GM21529 (cell line): ENCODE results near the gene PAQR8.
A peak's percentile ranks its signal among the peaks of the same experiment; 100 is the strongest.
"Not testable (repeated sequence)": the region's sequence is repeated elsewhere in the genome, so short reads cannot be mapped to it uniquely, and the experiment has no call there.

Experiments
- ATAC-seq: cut with Tn5 transposase; IDR thresholded peaks from one replicate; pipeline ENCODE4 v1.9.1; 2021; ENCODE audit not compliant: unreplicated experiment

Gene PAQR8

DNA sequence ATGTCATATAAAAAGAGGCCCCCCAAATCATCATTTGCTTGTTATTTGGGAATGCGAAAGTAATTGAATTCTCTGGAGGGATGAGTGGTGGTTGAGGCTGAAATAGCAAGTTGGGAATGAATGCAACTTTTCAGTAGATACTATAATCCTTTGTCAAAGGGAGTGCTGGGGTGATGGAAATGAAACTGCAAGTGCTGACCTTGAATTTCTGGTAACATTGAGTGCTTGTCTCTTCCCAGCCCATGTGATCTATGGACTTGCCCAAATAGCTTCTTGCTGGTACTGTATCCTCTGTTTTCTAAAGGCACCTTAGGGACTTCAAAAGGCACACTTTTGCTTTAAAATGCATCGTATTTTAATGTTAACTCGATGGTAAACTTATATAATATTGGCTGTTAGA, 14.8 kb downstream of the PAQR8 start:
- ATAC-seq, result no peak

DNA sequence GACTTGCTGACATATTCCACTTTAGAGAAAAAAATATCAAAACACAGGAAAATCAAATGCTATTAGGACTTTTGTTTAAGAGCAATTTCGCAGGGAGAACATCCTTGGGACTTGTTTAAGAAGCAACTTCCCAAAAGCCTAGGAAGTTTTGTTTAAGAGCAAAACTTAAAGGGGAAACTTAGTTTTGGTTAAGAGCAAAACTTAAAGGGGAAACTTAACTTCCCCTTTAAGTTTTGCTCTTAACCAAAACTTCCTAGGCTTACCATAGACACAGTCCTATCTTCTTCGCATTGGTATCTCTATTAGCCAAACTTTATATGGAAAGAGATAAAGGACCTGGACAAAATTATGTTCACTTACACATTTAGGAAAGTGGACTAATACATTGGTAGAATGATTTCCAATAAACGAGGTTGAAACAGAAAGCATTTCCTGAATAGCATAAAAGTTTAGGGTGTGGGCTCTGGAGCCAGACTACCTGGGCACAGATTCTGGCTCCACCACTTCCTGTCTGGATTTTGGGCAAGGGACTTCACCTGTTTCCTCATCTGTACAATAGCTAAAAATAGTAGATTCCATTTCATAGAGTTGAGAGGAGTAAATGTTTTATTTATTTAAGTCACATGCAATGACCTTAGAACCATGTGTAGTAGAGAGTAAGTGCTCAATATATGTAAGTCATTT, 15.7 kb downstream of the PAQR8 start:
- peak; percentile 50 for ATAC-seq

DNA sequence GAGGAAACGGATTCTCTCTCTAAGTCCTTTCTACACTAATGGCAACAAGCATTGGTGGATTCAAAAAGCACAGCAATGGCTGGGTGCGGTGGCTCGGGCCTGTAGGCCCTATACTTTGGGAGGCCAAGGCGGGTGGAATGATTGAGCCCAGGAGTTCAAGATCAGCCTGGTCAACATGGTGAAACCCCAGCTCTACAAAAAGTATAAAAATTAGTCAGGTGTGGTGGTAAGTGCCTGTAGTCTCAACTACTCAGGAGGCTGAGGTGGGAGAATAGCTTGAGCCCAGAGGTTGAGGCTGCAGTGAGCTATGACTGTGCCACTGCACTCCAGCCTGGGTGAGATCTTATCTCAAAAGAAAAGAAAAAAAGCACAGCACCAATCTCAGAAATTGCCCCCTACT, 19.3 kb downstream of the PAQR8 start:
- ATAC-seq, result no peak

DNA sequence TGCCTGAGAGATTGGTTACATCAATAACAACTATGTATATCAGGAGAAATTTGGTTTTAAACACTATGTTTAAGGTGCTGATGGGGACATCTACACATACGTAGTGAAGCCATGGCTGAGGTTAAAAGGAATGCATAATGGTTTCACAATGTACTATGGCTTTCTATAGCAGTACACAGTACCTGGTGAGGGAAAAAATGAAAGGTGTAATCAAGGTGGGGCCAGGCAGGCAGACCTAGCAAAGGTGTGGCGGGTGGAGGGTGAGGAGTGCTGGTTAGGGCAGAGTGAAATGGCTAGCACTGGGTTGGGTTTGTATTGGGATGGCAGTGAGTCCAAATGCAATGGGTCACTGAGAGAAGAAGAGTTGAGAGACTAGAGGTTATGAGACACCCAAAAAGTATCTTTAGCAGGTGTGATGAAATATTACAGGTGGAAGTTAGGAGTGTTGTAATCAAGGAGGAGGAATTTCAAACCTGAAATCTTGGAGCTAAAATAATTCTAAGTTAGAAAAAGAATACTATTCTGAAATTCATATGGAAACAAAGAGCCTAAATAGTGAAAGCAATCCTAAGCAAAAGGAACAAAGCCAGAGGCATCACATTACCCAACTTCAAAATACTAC, 22.3 kb downstream of the PAQR8 start:
- ATAC-seq, result no peak

DNA sequence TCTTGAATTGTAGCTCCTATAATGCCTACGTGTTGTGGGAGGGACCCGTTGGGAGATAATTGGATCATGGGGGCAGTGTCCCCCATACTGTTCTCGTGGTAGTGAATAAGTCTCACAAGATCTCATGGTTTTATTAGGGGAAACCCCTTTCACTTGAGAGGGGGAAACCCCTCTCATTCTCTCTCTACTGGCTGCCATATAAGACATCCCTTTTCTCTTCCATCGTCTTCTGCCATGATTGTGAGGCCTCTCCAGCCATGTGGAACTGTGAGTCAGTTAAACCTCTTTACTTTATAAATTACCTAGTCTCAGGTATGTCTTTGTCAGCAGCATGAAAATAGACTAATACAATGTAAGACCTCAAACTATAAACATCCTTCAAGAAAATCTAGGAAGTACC, 23.1 kb downstream of the PAQR8 start:
- ATAC-seq, result no peak

DNA sequence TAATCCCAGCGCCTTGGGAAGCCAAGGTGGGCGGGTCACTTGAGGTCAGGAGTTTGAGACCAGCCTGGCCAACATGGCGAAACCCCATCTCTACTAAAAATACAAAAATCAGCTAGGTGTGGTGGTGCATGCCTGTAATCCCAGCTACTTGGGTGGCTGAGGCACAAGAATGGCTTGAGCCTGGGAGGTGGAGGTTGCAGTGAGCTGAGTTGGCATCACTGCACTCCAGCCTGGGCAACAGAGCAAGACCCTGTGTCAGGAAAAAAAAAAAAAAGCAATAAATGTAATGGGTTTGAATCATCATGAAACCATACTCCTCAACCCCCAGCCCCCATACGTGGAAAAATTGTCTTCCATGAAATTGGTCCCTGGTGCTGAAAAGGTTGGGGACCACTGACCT, 26.2 kb downstream of the PAQR8 start:
- ATAC-seq, result not testable (repeated sequence)

DNA sequence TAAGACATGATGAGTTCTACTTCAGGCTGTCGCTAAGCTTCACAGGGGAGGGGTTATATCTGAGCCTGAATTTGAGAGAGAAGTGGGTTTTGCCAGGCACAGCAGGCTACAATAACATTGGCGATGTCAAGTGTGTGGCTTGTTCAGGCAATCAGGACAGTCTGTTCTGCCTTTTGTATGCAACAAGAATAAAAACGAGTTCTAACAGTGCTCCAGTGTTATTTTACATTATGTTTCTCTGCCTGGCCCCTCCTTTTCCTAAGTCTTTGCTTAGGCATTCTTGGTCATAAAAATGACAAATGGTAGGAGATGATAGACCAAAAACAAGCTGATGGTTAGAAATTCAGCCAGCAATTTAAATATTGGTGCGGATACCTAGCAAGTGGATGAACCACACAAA, 26.8 kb downstream of the PAQR8 start:
- ATAC-seq, result no peak

DNA sequence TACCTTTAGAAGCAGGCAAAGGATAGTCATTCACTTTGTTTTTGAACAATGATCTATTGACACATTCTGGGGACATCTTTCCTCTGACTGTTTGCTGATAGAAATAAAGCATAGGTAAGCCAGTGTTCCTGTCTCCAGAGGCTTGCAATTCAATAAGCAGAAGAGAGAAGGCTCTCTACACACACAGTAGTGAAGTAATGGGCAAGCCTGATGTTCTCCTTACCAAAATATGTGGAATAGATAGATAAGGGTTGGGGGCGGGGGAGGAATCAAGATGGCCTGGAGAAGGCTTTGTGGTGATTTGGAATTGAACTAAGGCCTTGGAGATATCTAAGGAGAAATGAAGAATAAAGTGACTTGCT, 27.3 kb downstream of the PAQR8 start:
- no peak for ATAC-seq

DNA sequence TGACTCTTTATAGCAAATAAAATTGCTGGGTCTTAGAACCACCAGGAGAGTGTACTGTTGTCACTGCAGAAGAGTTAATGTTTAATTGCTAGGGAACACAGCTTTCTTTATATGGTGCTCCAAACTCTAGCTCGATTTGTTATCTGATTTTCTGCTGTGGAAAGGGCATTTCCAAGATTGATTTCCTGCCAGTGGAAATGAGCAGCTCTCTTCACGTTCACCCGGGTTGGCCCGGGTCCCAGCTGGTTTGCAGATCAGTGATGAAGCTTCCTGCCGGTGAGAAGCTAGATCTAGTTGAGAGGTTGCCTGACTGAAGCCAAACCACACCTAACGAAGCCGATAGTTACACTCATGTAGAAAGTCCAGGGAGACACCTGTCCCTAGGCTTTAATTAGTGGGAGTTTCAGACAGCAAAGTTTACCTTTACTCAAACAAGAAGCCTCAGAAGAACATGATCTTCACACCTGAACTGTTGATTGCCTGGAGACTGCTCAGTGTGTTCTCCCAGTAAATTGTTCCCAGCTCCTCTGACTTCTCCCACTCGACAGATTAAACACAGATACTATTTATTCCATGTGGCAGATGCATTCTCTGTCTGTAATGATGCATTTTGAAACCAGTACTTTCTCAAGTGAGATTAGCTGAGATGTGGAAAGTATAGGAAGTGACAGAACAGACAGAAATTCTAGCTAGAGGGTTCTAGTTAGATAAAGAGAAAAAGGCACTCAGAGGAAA, 27.8 kb downstream of the PAQR8 start:
- peak; percentile 72 for ATAC-seq

DNA sequence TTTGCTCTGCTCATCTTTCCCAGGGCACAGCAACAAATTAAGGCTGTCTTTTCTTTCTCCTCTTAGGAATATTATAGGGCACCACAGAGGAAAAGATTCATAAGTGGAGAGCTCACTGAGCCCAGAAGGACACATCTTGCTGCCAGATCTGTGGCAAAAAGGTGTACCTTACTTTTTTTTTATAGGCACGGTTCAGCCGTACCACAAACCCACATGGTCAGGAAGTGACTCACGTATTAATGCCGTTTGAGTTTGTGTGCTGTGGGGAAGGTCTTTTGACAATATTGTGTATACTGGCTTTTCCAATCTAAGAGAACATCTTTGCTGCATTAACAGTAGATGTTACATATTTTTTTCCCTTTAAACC, 28.4 kb downstream of the PAQR8 start:
- peak; percentile 47 for ATAC-seq

DNA sequence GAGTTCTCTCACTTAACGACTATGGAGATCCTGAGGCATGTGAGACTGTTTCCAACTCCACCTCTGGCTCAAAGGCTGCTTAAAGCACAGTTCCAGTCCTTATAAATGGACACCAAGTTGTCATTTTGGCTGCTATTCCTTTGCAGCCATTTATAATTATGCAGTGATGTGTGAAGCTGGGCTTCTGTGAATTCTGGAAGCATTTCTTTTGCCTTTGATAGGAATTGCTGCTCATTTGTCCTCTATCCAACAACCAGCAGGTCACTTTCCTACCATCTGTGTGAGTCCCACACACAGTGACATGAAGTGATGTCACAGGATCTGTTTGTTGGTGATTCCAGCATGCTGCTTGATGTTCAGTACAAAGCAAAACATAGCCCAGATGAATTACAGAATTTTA, 29.6 kb downstream of the PAQR8 start:
- ATAC-seq, result no peak

DNA sequence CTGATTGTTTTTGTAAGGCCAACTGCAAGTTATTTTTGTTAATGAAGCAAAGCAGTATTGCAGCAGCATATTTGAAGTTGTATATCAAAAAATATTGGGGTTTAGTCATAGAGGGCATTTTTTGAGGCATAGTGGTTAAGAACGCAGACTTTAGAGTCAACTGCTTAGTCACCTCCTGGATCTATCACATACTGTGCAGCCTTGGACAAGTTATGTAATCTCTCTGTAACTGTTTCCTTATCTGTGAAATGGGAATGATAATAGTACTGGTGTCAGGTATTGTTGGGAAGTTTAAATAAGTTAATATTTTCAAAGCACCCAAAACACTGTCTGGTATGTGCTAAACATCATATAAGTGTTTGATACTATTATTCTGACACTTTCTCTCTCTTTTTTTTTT, 31.0 kb downstream of the PAQR8 start:
- ATAC-seq, result no peak

DNA sequence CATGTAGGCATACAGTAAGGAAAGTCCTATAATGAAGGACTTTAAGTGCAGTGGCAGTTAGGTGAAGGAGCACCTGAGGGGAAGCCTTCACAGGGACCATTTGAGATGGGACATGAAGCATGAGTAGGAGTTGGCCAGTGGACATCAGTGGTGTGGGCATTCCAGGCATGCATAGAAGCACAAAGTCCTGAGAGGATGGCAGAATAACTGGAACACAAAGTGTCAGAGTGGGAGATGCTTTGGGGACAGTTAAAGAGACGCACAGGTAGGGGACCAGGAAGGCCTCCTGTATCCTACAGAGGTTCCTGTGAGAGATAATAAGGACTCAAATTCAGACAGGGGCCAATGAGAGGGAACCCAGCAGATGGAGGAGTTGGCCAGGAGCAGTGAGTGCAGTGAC, 31.8 kb downstream of the PAQR8 start:
- ATAC-seq, result peak; percentile 0

DNA sequence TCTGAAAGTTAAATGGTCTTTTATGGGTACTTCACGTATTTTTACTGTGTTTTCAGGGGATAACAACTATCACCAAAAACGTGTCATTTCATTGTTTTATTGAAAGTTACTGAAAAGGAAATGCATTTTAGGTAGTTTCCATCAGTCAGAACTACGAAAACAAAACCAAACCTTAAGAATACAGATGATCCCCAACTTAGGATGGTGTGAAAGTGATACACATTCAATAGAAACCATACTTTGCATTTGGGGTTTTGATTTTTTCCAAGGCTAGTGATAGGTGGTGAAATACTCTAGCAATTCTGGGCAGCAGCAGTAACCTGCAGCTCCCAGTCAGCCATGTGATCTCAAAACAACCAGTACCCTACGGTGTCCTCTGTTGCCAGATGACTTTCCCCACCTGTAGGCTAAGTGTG, 32.3 kb downstream of the PAQR8 start:
- ATAC-seq, result peak; percentile 49

DNA sequence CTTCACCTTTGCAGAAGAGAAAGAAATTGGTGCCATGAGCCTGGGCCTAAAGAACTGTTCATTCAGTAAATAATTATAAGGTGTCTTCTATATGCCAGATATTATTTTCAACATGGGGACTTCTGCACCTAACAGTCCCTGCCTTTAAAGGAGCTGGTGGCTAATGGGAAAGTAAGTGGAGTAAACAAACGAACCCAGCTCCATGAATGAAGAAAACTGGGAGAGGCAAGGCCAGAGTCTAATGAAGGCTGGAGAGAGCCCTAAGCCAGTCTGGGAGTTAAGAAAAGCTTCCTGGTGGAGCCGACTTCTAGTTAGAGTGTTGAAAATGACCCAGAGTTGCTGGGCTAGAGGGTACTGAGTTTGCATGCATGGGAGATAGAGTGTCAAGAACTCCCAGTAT, 34.0 kb downstream of the PAQR8 start:
- ATAC-seq, result no peak

DNA sequence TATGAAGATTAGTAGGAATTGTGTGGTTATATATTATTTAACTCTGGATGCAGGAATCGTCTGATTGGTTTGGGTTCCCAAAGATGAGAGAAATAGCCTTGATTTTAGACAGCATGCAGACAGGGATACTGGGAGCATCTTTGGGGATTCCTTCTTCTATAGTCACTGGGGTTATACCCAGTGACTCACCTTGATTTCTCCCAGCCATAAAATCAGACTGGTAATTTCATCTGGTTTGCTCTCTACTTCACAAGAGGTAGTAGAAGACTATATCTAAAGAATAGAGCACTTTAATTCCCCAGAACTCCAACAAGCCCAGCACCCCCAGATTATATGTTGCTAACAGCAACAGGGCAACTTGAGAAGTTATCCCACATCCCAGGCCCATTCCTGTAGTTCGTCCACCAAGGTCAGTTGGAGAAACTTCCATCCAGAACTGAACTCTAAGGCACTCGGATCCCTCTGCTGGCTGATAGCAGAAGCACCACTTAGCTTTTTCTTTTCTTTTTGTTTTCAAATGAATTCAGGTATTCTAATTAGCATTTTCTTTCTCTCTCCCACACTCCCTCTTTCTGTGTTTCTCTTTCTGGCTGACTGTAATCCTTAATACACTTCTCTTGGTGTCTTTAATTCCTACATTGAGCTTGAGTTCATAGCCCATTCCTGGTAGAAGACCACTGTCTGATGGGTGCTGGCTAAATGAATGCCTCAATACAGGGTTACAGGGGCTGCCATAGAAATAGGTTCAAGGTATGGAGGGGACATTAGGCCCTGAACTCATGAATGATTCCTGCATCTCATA, 37.8 kb downstream of the PAQR8 start:
- ATAC-seq, result peak; percentile 41

DNA sequence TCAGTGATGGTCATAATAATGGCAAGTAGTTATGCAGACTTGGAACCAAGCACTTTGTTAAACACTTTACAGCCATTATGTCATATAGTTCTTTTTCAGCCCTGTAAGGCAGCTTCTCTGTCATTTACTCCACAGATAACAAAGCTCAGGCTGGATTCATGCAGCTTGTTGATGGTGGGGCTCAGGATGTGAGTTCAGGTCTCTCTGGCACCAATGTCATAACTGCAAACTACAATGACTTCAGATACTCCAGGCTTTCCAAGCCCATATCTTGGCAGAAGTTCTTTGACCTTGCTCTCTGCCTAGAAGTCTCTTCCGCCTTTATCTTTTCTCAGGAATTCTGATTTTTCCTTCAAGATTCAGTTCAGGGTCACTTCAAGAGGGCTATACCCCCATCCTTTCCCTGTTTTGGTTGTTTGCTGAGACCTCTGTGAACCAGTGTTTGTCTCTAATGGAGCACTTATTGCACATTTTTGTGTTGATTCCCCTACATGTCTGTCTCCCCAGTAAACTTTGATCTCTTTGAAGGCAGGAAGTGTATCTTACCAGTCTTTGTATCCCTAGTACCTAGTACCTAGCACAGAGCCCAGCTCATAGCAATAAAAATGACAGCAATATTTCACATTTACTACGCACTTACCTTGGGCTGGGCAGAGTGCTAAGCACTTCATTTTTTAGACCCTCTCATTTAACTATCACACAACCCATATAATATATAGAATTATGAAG, 38.5 kb downstream of the PAQR8 start:
- no peak for ATAC-seq

DNA sequence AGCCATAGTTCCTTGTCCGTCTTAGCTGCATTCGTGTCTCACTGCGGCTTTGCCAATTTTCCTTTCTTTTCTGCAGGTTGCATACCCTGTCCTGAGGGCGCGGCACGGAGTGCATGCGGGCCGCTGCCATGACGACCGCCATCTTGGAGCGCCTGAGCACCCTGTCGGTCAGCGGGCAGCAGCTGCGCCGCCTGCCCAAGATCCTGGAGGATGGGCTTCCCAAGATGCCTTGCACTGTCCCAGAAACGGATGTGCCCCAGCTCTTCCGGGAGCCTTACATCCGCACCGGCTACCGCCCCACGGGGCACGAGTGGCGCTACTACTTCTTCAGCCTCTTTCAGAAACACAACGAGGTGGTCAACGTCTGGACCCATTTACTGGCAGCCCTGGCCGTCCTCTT, 41.1 kb downstream of the PAQR8 start:
- no peak for ATAC-seq

DNA sequence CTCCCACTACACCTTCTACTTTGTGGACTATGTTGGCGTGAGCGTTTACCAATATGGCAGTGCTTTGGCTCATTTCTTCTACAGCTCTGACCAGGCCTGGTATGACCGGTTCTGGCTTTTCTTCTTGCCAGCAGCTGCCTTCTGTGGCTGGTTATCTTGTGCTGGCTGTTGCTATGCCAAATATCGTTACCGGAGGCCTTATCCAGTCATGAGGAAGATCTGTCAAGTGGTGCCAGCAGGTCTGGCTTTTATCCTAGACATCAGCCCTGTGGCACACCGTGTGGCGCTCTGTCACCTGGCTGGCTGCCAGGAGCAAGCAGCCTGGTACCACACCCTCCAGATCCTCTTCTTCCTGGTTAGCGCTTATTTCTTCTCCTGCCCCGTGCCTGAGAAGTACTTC, 41.7 kb downstream of the PAQR8 start:
- ATAC-seq, result no peak

DNA sequence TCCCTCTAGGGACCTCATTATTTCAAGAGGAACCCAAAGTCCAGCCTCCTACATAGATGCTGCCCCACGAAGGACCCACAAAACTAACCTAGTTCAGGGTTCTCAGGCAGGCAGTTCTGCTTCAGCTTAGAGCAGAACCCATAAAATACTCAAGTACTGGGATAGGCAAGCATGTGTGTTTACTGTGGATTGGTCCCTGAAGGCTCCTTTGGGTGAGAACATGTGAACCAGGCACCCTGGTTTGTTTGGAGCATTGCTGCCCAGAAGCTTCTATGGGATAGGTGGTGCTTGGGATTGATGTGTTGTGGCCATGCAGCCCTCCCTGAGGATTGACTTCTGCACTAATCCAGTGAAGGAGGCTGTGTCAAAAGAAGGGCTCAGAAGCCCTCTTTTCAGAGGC, 43.3 kb downstream of the PAQR8 start:
- no peak for ATAC-seq

DNA sequence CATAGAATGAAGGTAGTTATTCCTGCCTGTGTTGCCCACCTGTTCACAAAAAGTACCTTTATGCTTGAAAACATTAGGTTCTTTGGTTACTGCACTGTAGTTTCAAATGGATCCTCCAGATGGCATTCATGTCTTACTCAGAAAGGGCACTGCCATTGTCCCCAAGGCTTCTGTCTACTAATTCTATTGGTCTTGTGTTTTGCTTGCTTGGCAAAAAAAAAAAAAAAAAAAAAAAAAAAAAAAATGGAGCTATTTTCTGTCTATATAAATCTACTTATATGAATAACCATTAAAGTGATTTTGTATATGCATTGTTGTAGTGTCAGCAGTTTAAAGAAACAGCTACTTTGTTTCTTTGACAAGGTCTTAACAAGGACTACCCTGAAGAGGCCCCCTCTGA, 45.5 kb downstream of the PAQR8 start:
- ATAC-seq, result peak; percentile 74
